NCI-H526 treated with DMSO at 0.1 percent for 48 hours (cell line): ENCODE results near the gene SGTA.
"Not testable (repeated sequence)": the region's sequence is repeated elsewhere in the genome, so short reads cannot be mapped to it uniquely, and the experiment has no call there.

Experiments
- DNase-seq: peaks from one replicate; lab custom pipeline; 2025; lab: John Stamatoyannopoulos, UW

Gene SGTA

GRCh38 chr19:2724148-2724557 lies 58.9 kb downstream of the SGTA start:
- DNase-seq = no peak

- no peak for DNase-seq
Observed at GRCh38 chr19:2723747-2724146, 59.3 kb downstream of the SGTA start.

- no peak for DNase-seq
Observed at GRCh38 chr19:2723345-2723715, 59.7 kb downstream of the SGTA start.

DNA sequence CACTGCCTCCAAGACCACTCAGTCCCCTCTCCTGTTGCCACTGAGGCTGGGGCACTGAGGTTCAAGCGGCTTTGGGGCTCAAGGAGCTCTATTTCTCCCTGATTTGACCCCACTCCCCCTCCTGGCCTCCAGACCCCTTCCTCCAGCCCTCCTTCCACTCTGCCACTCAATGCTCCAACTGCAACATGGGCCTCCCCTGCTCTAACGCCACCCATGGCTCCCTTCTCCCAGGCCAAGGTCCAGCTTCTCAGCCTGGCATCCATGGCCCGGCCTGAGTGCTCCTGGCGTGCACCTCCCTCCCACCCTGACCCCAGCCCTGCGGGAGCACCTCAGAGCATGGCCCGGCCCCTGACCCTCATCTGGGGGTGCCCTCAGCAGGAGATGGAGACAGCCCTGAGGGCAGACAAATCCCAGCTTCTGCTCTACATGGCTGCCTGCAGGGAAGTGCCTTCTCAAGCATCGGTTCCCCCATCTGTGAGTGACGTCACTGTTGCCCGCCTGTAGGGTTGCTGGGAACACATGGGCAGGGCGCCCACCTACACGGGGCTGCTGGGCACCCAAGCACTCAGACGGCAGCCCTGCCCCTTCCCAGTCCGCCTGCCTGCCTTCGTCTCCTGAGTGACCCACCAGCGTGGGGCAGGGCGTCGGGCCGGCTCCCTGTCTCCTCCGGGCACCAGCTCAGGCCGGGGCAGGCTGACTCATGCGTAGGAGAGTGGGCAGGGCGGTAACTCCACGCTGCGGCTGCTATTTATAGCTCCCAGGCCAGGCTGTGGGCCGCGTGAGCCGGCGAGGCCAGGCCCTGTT lies 60.3 kb downstream of the SGTA start:
- DNase-seq = no peak

GRCh38 chr19:2721570-2722540 lies 61.2 kb downstream of the SGTA start:
- no peak for DNase-seq

DNA sequence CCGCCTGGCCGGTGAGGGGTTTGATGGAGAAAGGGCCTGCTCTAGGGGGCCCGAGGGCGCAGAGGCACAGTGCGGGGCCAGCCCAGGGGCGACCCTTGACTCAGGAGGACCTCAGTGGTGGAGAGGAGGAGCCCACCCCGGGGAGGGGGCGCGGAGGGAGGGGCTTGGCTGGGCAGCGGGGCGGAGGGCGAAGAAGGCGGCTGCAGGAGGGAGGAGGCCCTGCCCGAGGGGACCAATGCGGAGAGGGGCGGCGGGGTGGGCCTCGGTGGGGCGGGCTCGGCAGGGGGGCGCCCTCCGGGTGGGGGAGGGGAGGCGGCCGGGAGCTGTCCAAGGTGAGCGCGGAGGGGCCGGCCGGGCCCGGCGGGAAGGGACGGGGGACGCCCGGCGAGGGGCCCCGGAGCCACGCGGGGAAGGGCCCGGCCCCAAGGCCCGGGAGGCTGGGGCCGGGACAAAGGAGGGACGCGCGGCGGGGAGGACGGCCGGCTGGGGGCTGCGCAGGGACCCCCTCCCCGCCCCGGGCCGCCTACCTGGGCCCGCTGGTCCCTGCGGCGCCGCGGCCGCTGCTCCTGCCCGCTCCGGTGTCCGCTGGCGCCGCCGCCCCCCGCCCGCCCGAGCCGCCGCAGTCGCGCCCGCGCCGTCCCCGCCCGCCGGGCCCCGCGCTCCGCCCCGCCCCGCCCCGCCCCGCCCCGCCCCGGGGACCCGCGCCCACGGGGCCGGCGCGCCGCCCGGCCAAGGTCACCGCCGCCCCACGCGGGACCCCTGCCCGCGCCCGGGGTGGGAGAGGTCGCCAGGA lies 62.1 kb downstream of the SGTA start, which contains the start of gene DIRAS1:
Gene DIRAS1 (minus strand): TSS at position 596 of the 793 bp plus-strand sequence. CDS start 3,566 bp downstream, outside the sequence.
- no peak for DNase-seq

GRCh38 chr19:2719920-2720776 lies 62.9 kb downstream of the SGTA start:
- no peak for DNase-seq

- no peak for DNase-seq
Observed at GRCh38 chr19:2719232-2719735, 63.8 kb downstream of the SGTA start.

GRCh38 chr19:2717638-2718541 lies 65.2 kb downstream of the SGTA start:
- DNase-seq = no peak

- no peak for DNase-seq
Observed at GRCh38 chr19:2716722-2717637, 66.1 kb downstream of the SGTA start.

GRCh38 chr19:2716275-2716650 lies 66.8 kb downstream of the SGTA start:
- no peak for DNase-seq

GRCh38 chr19:2715470-2716274 lies 67.4 kb downstream of the SGTA start:
- no peak for DNase-seq

DNA sequence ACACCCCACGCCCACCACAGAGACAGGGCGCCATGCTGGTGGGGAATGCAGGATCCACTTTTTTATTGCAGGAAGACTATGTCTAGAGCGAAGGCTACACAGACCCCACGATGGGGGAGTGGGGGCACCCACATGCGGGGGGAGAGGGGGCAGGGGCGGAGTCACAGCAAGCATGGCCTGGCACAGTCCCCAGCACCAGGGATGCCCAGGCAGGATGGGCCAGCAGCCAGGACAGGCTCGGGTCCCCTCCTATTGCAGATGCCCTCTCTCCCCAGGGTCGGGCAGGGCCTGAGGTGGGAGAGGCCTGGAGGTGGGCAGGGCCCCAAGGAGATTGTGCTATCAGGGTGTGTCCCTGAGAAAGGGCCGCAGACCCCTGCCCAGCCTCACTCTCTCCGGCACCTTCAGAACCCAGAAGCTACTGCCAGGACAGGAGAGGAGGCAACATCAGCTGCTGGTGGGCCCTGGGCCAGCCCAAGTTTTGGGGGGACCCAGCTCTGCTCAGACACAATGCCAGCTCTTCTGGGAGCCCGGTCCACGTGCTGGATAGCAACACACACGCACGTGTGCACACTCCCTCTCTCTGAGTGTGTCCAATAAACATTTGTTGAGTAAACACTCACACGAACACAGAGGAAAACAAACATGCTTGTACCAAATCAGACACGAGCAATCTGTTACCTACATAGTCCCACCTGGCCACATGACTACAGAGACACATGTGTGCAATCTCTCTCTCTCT lies 68.4 kb downstream of the SGTA start:
- no peak for DNase-seq

- not testable (repeated sequence) for DNase-seq
Observed at GRCh38 chr19:2714102-2714501, 69.0 kb downstream of the SGTA start.

- DNase-seq = not testable (repeated sequence)
Observed at GRCh38 chr19:2713170-2713569, 69.9 kb downstream of the SGTA start.

GRCh38 chr19:2711875-2712205 lies 71.2 kb downstream of the SGTA start:
- no peak for DNase-seq

DNA sequence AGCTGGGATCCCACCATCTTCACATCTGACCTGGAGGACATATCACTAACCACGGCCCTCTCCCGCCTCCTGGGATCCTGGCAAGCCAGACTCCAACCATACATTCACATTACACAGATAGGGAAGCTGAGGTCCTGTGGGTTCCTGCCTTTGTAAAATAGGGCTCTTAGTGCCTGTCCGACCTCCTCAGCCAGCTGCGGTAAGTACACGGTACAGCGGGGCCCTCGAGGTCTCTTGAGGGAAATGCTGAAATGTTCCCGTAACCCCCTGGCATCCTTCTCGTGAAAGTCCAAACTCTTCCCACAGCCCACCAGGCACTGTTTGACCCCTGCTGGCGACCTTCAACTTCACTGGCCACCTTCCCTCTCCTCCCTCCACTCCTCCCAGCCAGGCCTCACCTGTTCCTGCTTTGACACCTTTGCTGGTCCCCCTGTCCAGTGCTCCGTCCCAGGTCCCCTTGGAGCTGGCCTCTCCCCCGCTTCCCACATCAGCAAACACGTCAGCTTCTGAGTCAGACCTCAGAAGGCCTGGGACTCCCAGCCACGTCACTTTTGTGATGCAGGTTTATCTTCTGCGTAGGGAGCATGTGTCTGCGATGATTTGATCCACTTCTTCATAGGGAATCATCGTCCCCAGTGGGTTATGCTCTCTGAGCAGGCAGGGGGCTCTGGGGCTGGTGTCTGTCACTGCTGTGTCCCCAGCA lies 71.8 kb downstream of the SGTA start:
- no peak for DNase-seq
